ENCODE results near the gene GRK1.

DNA sequence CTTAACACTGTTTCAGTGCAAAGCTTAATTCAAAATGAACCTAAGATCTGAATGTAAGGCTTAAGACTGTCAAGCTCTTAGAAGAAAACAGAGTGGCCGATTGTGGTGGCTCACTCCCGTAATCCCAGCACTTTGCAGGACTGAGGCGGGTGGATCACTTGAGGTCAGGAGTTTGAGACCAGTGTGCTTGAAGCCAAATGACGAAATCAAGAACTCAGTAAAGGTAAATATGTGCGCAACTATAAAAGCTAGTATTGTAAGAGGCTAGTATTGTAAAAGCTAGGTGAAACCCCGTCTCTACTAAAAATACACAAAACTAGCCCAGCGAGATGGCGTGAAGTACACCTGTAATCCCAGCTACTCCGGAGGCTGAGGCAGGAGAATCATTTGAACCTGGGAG, 21.7 kb upstream of the GRK1 start:
- TF ChIP-seq, protein P1, sequence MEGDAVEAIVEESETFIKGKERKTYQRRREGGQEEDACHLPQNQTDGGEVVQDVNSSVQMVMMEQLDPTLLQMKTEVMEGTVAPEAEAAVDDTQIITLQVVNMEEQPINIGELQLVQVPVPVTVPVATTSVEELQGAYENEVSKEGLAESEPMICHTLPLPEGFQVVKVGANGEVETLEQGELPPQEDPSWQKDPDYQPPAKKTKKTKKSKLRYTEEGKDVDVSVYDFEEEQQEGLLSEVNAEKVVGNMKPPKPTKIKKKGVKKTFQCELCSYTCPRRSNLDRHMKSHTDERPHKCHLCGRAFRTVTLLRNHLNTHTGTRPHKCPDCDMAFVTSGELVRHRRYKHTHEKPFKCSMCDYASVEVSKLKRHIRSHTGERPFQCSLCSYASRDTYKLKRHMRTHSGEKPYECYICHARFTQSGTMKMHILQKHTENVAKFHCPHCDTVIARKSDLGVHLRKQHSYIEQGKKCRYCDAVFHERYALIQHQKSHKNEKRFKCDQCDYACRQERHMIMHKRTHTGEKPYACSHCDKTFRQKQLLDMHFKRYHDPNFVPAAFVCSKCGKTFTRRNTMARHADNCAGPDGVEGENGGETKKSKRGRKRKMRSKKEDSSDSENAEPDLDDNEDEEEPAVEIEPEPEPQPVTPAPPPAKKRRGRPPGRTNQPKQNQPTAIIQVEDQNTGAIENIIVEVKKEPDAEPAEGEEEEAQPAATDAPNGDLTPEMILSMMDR (conservative IDR thresholded peaks at IDR 0.05; ENCODE audit: low read length) = no peak
- TF ChIP-seq EZH2phosphoT487 (IDR thresholded peaks at IDR 0.05; ENCODE audit: borderline replicate concordance, low read depth, low read length) = no peak
